Measurements from ENCODE around the gene CPT2.

The CPT2 gene

GRCh38 chr1:53257454-53258081 is 60.9 kb downstream of the CPT2 start:
- DNase-seq (ENCODE audit: low spot score) = no peak
- no peak for TF ChIP-seq CTCF (IDR thresholded peaks at IDR 0.05; ENCODE audit: borderline replicate concordance, control extremely low read depth, extremely low read depth, insufficient read depth, missing control alignments)
- in situ Hi-C loops (cut with MboI; ENCODE audit: low sequenced_read_pairs, unreplicated experiment) = no loop called here

- in situ Hi-C loops (cut with MboI; ENCODE audit: low sequenced_read_pairs, unreplicated experiment) = no loop called here
- DNase-seq (ENCODE audit: low spot score) = no peak
- TF ChIP-seq CTCF (IDR thresholded peaks at IDR 0.05; ENCODE audit: borderline replicate concordance, control extremely low read depth, extremely low read depth, insufficient read depth, missing control alignments) = no peak
Measured at GRCh38 chr1:53258216-53258615, 61.6 kb downstream of the CPT2 start.

- in situ Hi-C loops (cut with MboI; ENCODE audit: low sequenced_read_pairs, unreplicated experiment) = no loop called here
- DNase-seq (ENCODE audit: low spot score) = no peak
- no peak for TF ChIP-seq CTCF (IDR thresholded peaks at IDR 0.05; ENCODE audit: borderline replicate concordance, control extremely low read depth, extremely low read depth, insufficient read depth, missing control alignments)
Measured at GRCh38 chr1:53259932-53260331, 63.3 kb downstream of the CPT2 start.

GRCh38 chr1:53260631-53261247 is 64.1 kb downstream of the CPT2 start:
- in situ Hi-C loops (cut with MboI; ENCODE audit: low sequenced_read_pairs, unreplicated experiment) = no loop called here
- DNase-seq (ENCODE audit: low spot score) = no peak

GRCh38 chr1:53262000-53262399 is 65.4 kb downstream of the CPT2 start:
- no peak for DNase-seq (ENCODE audit: low spot score)
- no peak for TF ChIP-seq CTCF (IDR thresholded peaks at IDR 0.05; ENCODE audit: borderline replicate concordance, control extremely low read depth, extremely low read depth, insufficient read depth, missing control alignments)
- in situ Hi-C loops (cut with MboI; ENCODE audit: low sequenced_read_pairs, unreplicated experiment) = no loop called here

More at GRCh38 chr1:53260631-53261247, 64.1 kb downstream of the CPT2 start:
- no peak for TF ChIP-seq CTCF (IDR thresholded peaks at IDR 0.05; ENCODE audit: borderline replicate concordance, control extremely low read depth, extremely low read depth, insufficient read depth, missing control alignments)
